ENCODE measurements around the gene DIPK1C.

DNA sequence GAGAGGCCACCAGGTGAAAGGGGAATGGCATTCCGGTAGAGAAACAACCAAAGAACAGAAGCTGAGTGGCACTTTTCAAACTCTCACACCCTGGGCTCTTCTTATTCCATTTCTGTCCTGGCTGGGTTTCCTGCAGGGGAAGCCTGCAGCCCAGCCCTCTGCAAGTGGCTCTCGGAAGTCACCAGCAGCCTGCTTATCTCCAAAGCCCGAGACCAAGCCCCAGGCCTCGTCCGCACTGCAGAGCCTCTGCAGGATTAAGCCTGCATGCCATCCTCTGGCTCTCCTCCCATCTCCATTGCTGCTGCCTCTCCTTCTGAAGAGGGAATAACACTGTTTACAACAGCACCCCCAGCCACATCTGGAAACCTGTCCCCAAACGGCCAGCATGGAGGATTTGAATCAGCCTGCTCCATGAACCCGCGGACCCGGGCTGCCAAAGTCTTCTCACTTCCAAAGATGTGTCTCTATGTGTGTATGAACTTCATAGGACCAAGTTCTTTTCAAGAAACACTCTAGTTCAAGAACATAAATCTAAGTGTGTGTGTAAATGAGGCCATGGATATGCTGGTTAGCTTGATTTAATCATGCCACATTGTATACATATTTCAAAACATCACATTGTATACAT lies 54.2 kb downstream of the DIPK1C start:
- TF ChIP-seq EZH2phosphoT487 (IDR thresholded peaks at IDR 0.05; ENCODE audit: insufficient read depth, low read depth) (no peak), EZH2 (IDR thresholded peaks at IDR 0.05; ENCODE audit: insufficient read depth, poor library complexity, severe bottlenecking) (no peak)
